GM19025 (cell line): ENCODE results near the gene HOXD13.

Source experiments
- ATAC-seq: cut with Tn5 transposase; IDR thresholded peaks from one replicate; pipeline ENCODE4 v1.9.1; 2021; ENCODE audit warnings: mild to moderate bottlenecking, low read depth, moderate library complexity; ENCODE audit not compliant: unreplicated experiment

Gene HOXD13

GRCh38 chr2:176105078-176105729, 12.7 kb downstream of the HOXD13 start:
- no peak for ATAC-seq

GRCh38 chr2:176105730-176106580, 13.4 kb downstream of the HOXD13 start:
- no peak for ATAC-seq

- ATAC-seq = no peak
These were observed 14.3 kb downstream of the HOXD13 start, which contains the start of gene HOXD11 for GRCh38 chr2:176106581-176107539. HOXD11 (plus strand) TSS chr2:176107280; CDS start chr2:176107356, 76 bp downstream.

GRCh38 chr2:176107731-176108181, 15.2 kb downstream of the HOXD13 start:
- ATAC-seq = no peak

GRCh38 chr2:176109192-176109901, 16.8 kb downstream of the HOXD13 start:
- ATAC-seq = no peak

GRCh38 chr2:176109946-176110345, 17.4 kb downstream of the HOXD13 start:
- no peak for ATAC-seq

GRCh38 chr2:176110415-176111308, 18.1 kb downstream of the HOXD13 start:
- ATAC-seq = no peak

- ATAC-seq = no peak
These were observed 18.8 kb downstream of the HOXD13 start for GRCh38 chr2:176111309-176111663.

GRCh38 chr2:176111846-176112374, 19.4 kb downstream of the HOXD13 start:
- no peak for ATAC-seq

GRCh38 chr2:176112375-176113302, 20.1 kb downstream of the HOXD13 start:
- ATAC-seq = no peak

GRCh38 chr2:176114120-176114929, 21.8 kb downstream of the HOXD13 start:
- no peak for ATAC-seq

GRCh38 chr2:176114930-176115625, 22.6 kb downstream of the HOXD13 start:
- no peak for ATAC-seq

GRCh38 chr2:176115883-176116813, 23.6 kb downstream of the HOXD13 start, which contains the start of gene HOXD10:
HOXD10 (plus strand) TSS chr2:176116778; CDS start chr2:176116834, 56 bp downstream.
- no peak for ATAC-seq

- no peak for ATAC-seq
These were observed 24.8 kb downstream of the HOXD13 start for GRCh38 chr2:176117162-176117822.
